ENCODE results near the gene NQO2.

DNA sequence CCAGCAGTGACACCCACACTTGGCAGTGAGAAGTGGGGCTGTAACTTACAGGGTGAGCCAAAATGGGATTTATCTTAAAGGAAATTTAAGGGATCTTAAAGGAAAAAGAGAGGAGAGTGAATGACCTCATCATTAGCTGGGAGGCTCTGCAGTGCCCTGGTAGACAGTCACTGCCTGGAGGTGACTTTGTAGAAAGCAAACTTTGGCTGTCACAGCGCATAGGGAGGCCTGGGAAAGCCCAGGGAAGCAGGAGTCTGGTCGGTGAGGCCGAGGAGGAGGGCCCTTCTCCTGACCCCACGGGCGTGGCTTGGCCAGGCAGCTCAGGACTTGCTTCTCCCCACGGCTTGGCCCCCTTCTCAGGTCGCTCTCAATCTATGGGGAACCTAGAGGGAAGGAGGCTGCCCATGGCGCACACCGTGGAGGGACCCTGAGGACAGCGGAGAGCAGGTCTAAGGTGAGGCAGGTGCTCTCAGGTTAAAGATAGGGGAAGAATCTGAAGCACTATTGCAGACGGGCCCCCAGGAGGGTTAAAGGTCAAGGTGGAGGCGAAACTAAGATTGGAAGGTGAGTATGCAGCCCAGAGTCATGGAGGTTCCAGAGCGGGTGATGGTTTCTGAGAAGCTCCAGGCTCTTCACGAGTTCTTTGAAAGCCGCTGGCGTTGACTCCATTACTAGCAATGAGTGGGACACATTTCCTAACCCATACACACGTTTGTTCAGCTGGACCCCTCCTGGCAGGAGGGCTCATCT, 53.0 kb downstream of the NQO2 start:
- TF ChIP-seq, protein P1, sequence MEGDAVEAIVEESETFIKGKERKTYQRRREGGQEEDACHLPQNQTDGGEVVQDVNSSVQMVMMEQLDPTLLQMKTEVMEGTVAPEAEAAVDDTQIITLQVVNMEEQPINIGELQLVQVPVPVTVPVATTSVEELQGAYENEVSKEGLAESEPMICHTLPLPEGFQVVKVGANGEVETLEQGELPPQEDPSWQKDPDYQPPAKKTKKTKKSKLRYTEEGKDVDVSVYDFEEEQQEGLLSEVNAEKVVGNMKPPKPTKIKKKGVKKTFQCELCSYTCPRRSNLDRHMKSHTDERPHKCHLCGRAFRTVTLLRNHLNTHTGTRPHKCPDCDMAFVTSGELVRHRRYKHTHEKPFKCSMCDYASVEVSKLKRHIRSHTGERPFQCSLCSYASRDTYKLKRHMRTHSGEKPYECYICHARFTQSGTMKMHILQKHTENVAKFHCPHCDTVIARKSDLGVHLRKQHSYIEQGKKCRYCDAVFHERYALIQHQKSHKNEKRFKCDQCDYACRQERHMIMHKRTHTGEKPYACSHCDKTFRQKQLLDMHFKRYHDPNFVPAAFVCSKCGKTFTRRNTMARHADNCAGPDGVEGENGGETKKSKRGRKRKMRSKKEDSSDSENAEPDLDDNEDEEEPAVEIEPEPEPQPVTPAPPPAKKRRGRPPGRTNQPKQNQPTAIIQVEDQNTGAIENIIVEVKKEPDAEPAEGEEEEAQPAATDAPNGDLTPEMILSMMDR (conservative IDR thresholded peaks at IDR 0.05 in 1 of 2, IDR thresholded peaks at IDR 0.05 in 1 of 2; ENCODE audit: low read depth in 1 of 2, low read length in 2 of 2) = no peak
- no peak for TF ChIP-seq EZH2 (IDR thresholded peaks at IDR 0.05; ENCODE audit: low read length, missing control alignments)

All from fibroblast of lung (primary cell).